HG03457 (cell line): ENCODE results near the gene OTOG.

ENCODE experiments used
- ATAC-seq: cut with Tn5 transposase; IDR thresholded peaks from one replicate; pipeline ENCODE4 v1.9.1; 2021; ENCODE audit warnings: moderate number of reproducible peaks; ENCODE audit not compliant: unreplicated experiment

OTOG gene

DNA sequence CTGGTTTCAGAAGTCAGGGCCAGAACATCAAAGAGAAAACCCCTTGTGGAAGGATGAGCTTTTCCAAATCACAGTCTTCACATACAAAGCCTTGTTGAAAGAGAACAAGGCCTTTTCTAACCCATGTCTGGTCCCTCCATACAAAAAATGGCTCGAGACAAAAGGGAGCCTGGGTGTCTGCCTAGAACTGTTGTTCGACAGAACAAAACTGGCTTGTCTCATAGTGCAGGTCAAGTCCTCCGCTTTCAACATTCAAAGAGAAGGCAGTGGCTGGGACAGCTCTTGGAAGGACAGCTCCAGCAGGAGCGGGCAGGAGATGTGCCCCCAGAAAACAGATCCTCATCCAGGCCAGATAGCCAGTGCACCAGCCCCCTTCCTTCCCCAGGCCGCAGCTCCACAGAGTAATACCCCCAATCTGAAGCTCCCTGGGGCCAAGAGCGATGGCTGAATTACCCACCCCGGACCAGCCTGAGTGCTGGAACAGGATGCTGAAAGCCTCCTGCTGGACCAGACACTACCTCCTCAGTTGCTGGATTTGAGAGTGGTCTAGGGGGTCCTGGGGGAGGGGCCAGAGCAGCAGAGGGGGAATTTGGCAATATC lies 30.4 kb upstream of the OTOG start:
- ATAC-seq, result no peak

GRCh38 chr11:17517186-17517585 lies 29.9 kb upstream of the OTOG start:
- no peak for ATAC-seq

- no peak for ATAC-seq
Measured at GRCh38 chr11:17518366-17518765, 28.7 kb upstream of the OTOG start.

DNA sequence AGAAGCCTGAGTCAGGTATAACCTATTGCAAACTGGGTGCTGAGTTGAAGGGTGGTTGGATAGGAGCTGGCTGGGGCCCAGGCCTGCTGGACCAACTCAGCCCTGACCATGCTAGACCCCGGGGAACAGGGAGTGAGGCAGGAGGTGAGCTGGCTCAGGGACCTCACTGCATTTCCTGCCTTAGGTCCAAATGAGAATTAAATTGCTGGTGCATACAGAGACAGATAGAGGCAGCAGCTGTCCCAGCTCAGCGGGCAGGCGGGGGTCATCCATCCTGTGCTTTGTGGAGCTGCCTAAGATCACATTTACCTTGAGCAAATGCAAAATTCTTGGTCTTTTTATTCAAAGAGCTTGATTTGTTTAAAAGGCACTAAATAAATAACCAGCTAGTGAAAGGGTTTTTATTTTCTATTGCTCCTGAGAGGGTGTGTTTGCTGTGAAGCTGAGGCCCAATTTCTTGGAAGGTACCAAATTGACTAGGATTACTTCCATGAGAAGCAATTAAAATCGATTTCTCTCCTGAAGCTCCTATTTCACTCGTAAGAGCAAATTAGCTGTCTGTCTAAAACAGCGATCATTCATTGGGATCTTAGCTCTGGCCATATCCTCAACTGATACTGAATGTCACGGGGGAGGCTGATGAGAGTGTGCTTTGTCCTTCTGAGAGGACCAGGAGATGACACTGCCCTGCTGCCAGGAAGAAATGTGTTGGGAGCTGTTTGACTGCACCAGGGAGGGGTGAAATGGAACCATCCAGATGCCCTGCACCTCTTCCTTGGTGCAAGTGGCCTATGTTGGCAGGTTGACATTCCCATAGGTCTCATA lies 27.8 kb upstream of the OTOG start:
- no peak for ATAC-seq

- ATAC-seq, result no peak
Measured at GRCh38 chr11:17521106-17521900, 25.8 kb upstream of the OTOG start.

DNA sequence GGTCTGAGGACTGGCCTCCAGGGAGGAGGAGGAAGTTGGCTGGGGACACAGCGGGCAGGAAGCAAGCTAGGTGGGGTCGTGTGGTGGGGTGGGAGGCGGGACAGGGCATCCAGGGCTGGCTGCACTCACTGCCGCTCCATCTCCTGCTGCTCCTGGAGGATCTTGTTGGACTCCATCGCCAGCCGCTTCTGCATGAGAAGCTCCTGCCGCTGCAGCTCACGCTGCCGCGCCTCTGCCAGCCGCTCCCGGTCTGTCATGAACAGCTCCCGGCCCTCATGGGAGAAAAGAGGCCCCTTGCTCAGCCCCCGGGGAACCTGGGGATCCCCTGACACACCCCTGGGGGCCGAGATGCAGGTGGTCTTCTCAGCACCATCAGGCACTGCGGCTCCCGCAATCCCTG lies 24.4 kb upstream of the OTOG start:
- no peak for ATAC-seq

GRCh38 chr11:17524221-17524620 lies 22.8 kb upstream of the OTOG start:
- no peak for ATAC-seq

GRCh38 chr11:17525570-17525969 lies 21.5 kb upstream of the OTOG start:
- no peak for ATAC-seq

- ATAC-seq, result no peak
Measured at GRCh38 chr11:17526326-17526725, 20.7 kb upstream of the OTOG start.

DNA sequence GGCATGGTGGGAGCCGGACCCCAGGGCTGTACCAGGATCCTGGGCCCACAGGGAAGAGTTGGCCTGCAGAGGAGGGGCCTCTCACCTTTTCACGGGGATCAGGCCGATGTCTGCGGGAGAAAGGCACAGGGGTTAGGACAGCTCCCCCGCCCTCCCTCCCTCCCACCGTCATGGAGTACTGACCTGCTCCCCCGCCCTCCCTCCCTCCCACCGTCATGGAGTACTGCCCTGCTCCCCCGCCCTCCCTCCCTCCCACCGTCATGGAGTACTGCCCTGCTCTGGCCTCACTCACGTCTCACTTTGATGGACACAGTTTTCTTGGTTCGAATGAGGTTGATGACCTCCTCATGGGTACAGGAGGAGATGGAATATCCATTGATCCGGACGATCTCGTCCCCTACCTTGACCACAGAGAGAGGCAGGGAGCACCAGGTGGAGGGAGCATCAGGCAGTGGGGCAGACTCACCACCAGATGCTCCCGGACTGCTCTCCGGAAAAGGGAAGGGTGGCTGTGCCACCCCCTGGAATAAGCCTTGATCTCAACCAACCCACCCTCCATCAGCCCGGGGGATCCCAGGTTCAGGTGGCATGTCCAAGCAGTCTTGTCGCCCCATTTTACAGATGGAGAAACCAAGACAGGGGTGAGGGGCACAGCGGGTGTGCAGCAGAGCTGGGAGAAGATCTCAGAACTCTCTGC lies 20.0 kb upstream of the OTOG start:
- no peak for ATAC-seq

DNA sequence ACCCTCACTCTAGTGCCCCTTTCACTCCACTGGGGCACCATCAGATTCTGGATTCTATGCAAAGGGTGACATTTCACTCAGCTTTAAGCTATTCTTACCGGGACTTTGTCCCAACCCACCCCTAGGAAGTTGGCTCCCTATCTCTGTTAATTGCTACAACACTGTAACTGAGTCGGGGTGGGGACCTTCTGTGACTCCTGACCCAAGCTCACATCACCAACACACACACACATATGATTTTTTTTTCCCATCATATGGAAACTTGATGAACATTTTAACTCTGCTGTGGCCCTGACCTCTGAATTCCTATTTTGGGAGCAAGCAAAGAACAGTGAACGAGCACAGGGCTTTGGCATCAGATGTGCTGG lies 19.4 kb upstream of the OTOG start:
- no peak for ATAC-seq

GRCh38 chr11:17528181-17528691 lies 18.8 kb upstream of the OTOG start:
- ATAC-seq, result no peak

GRCh38 chr11:17528906-17529843 lies 17.9 kb upstream of the OTOG start:
- ATAC-seq, result no peak

DNA sequence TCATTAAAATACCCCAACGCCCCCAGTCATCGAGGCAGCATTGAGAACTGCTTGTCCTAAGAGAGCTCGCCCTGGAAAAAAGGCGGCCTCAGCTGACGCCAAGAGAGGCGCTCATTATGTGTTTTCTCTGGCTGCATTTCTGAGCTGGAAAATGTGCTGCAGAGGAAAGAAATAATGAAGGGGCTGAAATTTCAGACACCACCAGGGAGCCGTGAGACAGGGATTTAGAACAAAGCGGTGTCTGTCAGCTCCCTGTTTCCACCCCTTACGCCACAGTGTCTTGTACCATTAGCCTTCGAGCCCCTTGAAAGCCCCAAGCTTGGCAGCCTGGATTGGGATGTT lies 17.2 kb upstream of the OTOG start:
- no peak for ATAC-seq

DNA sequence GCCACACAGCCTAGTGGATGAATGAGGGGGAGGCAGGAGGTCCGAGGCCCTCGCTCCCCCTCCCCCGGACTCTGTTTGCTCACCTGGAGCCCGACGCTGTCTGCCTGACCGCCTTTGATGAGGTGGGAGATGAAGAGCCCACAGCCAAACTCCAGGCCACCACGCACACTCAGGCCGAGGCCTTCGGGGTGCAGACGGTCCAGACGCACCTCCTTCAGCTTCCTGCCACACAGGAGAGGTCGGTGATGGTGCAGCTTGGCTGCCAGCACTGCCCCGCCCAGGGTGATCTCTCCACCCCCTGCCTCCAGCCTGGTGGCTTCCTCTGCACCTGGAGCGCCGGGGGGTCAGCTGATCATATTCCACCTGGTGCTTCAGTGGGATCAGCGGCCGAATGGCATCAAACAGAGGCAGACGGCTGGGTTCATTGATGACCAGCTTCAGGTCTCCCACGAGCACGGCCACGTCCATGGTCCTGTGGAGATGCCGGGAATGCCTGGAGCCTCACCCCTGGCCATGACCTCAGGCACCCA lies 15.9 kb upstream of the OTOG start:
- ATAC-seq, result no peak

- ATAC-seq, result no peak
Measured at GRCh38 chr11:17531636-17532113, 15.4 kb upstream of the OTOG start.

GRCh38 chr11:17532784-17533183 lies 14.3 kb upstream of the OTOG start:
- no peak for ATAC-seq

GRCh38 chr11:17533341-17533740 lies 13.7 kb upstream of the OTOG start:
- ATAC-seq, result no peak

GRCh38 chr11:17533778-17534415 lies 13.2 kb upstream of the OTOG start:
- no peak for ATAC-seq
